Measurements from ENCODE around the gene SPAG16.

SPAG16 gene

DNA sequence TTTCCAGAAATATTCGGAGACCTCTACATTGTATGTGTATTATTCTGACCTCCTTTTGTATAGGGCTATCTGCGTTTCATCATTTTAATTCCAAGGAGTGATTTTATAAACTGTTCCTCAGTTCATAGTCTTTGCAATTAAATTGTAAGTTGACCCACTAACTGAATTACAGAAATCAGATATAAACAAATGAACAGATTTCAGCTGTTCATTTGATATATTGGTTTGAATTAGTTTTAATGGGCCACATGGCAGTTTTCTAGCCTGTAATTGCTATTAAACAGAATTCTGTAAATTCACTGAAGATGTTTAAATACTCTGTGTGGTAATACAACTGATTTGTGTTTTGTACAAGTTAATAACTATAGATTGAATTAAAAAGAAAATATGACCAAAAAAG lies 780.2 kb downstream of the SPAG16 start:
- Histone ChIP-seq H3K4me3 (ENCODE audit: low read depth, low read length, poor library complexity, severe bottlenecking) (no peak overlapping the region), H3F3A (ENCODE audit: insufficient read depth, low read length) (no peaks in the 10 kb centered on the region), H3K4me2 (ENCODE audit: low read length) (no peak overlapping the region), H2AFZ (ENCODE audit: low read length) (no peak overlapping the region), H3K36me3 (ENCODE audit: insufficient read depth, low read length) (no peaks in the 10 kb centered on the region), H3K9me3 (ENCODE audit: low read length) (no peaks in the 10 kb centered on the region), H3K27ac (ENCODE audit: low read depth, low read length, poor library complexity, severe bottlenecking) (no peak overlapping the region), H4K20me1 (ENCODE audit: insufficient read depth, low read length) (no peaks in the 10 kb centered on the region), H3K9me2 (ENCODE audit: low read depth, low read length) (no peaks in the 10 kb centered on the region), H3K27me3 (ENCODE audit: insufficient read depth, low read length) (no peaks in the 10 kb centered on the region), H3K4me1 (ENCODE audit: insufficient read depth, low read length, severe bottlenecking) (no peaks in the 10 kb centered on the region), H3K9ac (ENCODE audit: low read length) (no peak overlapping the region), H3K79me2 (ENCODE audit: insufficient read depth, low read length) (no peaks in the 10 kb centered on the region)
- no peak for TF ChIP-seq EZH2 (IDR thresholded peaks at IDR 0.05; ENCODE audit: borderline replicate concordance, low read length)
- TF ChIP-seq CTCF (IDR thresholded peaks at IDR 0.05; ENCODE audit: low read length), result no peak

DNA sequence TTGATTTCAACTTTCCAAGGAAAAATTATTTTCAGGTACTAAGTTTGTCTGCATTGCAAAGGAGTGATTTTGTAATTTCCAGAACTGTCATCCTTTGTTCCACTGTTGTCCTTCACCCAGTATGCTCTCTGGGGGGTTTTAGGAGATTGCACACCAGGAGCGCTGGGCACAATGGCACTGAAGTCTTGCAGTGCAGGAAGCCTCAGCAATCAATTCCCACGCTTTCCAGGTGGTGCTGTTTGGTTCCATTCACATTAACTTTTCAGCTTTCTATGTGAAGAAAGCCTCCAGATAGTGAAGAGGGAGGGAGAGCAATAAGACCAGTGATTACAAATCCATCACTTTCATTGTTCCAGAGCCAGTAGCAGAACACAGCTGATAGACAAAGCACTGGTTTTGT lies 782.6 kb downstream of the SPAG16 start:
- Histone ChIP-seq H3K9ac (ENCODE audit: low read length) (no peak overlapping the region), H3F3A (ENCODE audit: insufficient read depth, low read length) (no peaks in the 10 kb centered on the region), H2AFZ (ENCODE audit: low read length) (no peak overlapping the region), H3K4me3 (ENCODE audit: low read depth, low read length, poor library complexity, severe bottlenecking) (no peak overlapping the region), H3K36me3 (ENCODE audit: insufficient read depth, low read length) (no peaks in the 10 kb centered on the region), H4K20me1 (ENCODE audit: insufficient read depth, low read length) (no peaks in the 10 kb centered on the region), H3K4me2 (ENCODE audit: low read length) (no peak overlapping the region), H3K27ac (ENCODE audit: low read depth, low read length, poor library complexity, severe bottlenecking) (no peak overlapping the region), H3K79me2 (ENCODE audit: insufficient read depth, low read length) (no peaks in the 10 kb centered on the region), H3K4me1 (ENCODE audit: insufficient read depth, low read length, severe bottlenecking) (no peaks in the 10 kb centered on the region), H3K9me2 (ENCODE audit: low read depth, low read length) (no peaks in the 10 kb centered on the region), H3K9me3 (ENCODE audit: low read length) (no peaks in the 10 kb centered on the region), H3K27me3 (ENCODE audit: insufficient read depth, low read length) (no peaks in the 10 kb centered on the region)
- TF ChIP-seq CTCF (IDR thresholded peaks at IDR 0.05; ENCODE audit: low read length) (no peak), EZH2 (IDR thresholded peaks at IDR 0.05; ENCODE audit: borderline replicate concordance, low read length) (no peak)

GRCh38 chr2:214069254-214069653 lies 785.0 kb downstream of the SPAG16 start:
- no peaks in the 10 kb centered on the region for H3F3A ChIP-seq (ENCODE audit: insufficient read depth, low read length)
- H3K27ac ChIP-seq (ENCODE audit: low read depth, low read length, poor library complexity, severe bottlenecking), result no peak overlapping the region
- H3K27me3 ChIP-seq (ENCODE audit: insufficient read depth, low read length), result no peaks in the 10 kb centered on the region
- H3K9me2 ChIP-seq (ENCODE audit: low read depth, low read length), result no peaks in the 10 kb centered on the region
- H2AFZ ChIP-seq (ENCODE audit: low read length), result no peak overlapping the region
- H3K36me3 ChIP-seq (ENCODE audit: insufficient read depth, low read length), result no peaks in the 10 kb centered on the region
- no peak overlapping the region for H3K9ac ChIP-seq (ENCODE audit: low read length)
- H3K4me2 ChIP-seq (ENCODE audit: low read length), result no peak overlapping the region
- no peak overlapping the region for H3K4me3 ChIP-seq (ENCODE audit: low read depth, low read length, poor library complexity, severe bottlenecking)
- H4K20me1 ChIP-seq (ENCODE audit: insufficient read depth, low read length), result no peaks in the 10 kb centered on the region
- TF ChIP-seq EZH2 (IDR thresholded peaks at IDR 0.05; ENCODE audit: borderline replicate concordance, low read length), result no peak
- TF ChIP-seq CTCF (IDR thresholded peaks at IDR 0.05; ENCODE audit: low read length), result no peak
- no peaks in the 10 kb centered on the region for H3K4me1 ChIP-seq (ENCODE audit: insufficient read depth, low read length, severe bottlenecking)
- no peaks in the 10 kb centered on the region for H3K79me2 ChIP-seq (ENCODE audit: insufficient read depth, low read length)
- H3K9me3 ChIP-seq (ENCODE audit: low read length), result no peaks in the 10 kb centered on the region

Measured in OCI-LY1 (cell line).